ENCODE measurements around the gene MAZ.
A peak's percentile ranks its signal among the peaks of the same experiment; 100 is the strongest.

MAZ gene

DNA sequence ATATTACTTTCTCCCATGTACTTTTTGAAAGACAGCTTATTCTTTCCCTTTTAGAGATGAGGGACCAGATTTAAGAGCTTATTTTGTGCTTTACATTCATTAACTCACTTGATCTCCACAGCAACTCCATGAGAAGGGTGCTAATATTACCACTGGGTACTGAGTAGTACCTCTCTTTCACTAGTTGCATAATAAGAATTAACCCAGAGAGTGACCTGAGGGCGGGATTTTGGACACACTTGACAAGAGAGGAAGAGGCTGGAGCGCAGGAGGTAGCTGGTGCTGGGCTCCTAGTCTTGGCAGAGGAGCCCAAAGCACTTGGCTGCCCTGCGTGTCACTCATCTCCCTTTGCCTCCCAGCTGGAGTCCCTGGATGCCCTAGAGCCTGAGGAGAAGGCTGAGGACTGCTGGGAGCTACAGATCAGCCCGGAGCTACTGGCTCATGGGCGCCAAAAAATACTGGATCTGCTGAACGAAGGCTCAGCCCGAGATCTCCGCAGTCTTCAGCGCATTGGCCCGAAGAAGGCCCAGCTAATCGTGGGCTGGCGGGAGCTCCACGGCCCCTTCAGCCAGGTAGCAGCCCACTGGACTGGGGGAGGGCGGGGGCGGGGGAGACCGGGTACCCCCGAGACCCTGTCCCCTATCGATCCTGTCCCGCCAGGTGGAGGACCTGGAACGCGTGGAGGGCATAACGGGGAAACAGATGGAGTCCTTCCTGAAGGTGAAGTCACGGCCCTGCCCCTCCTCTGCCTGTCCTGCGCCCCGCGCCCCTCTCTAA lies 1.7 kb upstream of the MAZ start:
- TF ChIP-seq TCF12 (IDR thresholded peaks at IDR 0.05; ENCODE audit: low read depth) (no peak), TEAD4 (IDR thresholded peaks at IDR 0.05) (0 out of 2 replicates have a peak, but pooled peaks have one; percentile 4)

- peak; percentile 95 for TF ChIP-seq YY1 (IDR thresholded peaks at IDR 0.05; ENCODE audit: low read depth)
- no peak for TF ChIP-seq NFIC (IDR thresholded peaks at IDR 0.05)
- TF ChIP-seq REST (IDR thresholded peaks at IDR 0.05; ENCODE audit: low read depth): no peak
- peak; percentile 70; the same call in 1 of the 2 replicates for TF ChIP-seq FOXM1 (IDR thresholded peaks at IDR 0.05; ENCODE audit: borderline replicate concordance, low read depth)
- no peak for TF ChIP-seq CEBPB (IDR thresholded peaks at IDR 0.05)
- TF ChIP-seq TAF1 (IDR thresholded peaks at IDR 0.05; ENCODE audit: low read depth): peak; percentile 69; the same call in 1 of the 2 replicates
- peak; percentile 47 for TF ChIP-seq TEAD4 (IDR thresholded peaks at IDR 0.05)
- TF ChIP-seq MAX (IDR thresholded peaks at IDR 0.05): peak; percentile 94
- peak; percentile 85 for TF ChIP-seq TCF12 (IDR thresholded peaks at IDR 0.05; ENCODE audit: low read depth)
- peak; percentile 65 for TF ChIP-seq EP300 (IDR thresholded peaks at IDR 0.05; ENCODE audit: borderline replicate concordance)
- TF ChIP-seq CREB1 (IDR thresholded peaks at IDR 0.05; ENCODE audit: low read depth): no peak
- TF ChIP-seq, protein P1, sequence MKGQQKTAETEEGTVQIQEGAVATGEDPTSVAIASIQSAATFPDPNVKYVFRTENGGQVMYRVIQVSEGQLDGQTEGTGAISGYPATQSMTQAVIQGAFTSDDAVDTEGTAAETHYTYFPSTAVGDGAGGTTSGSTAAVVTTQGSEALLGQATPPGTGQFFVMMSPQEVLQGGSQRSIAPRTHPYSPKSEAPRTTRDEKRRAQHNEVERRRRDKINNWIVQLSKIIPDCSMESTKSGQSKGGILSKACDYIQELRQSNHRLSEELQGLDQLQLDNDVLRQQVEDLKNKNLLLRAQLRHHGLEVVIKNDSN (IDR thresholded peaks at IDR 0.05): peak; percentile 67
- TF ChIP-seq ZBTB7A (IDR thresholded peaks at IDR 0.05; ENCODE audit: low read depth): peak; percentile 80; the same call in 1 of the 2 replicates
- peak; percentile 85 for TF ChIP-seq EGR1 (IDR thresholded peaks at IDR 0.05)
- no peak for TF ChIP-seq RAD21 (IDR thresholded peaks at IDR 0.05; ENCODE audit: low read depth)
Observed at GRCh38 chr16:29805232-29806098, 864 bp upstream of the MAZ start.

DNA sequence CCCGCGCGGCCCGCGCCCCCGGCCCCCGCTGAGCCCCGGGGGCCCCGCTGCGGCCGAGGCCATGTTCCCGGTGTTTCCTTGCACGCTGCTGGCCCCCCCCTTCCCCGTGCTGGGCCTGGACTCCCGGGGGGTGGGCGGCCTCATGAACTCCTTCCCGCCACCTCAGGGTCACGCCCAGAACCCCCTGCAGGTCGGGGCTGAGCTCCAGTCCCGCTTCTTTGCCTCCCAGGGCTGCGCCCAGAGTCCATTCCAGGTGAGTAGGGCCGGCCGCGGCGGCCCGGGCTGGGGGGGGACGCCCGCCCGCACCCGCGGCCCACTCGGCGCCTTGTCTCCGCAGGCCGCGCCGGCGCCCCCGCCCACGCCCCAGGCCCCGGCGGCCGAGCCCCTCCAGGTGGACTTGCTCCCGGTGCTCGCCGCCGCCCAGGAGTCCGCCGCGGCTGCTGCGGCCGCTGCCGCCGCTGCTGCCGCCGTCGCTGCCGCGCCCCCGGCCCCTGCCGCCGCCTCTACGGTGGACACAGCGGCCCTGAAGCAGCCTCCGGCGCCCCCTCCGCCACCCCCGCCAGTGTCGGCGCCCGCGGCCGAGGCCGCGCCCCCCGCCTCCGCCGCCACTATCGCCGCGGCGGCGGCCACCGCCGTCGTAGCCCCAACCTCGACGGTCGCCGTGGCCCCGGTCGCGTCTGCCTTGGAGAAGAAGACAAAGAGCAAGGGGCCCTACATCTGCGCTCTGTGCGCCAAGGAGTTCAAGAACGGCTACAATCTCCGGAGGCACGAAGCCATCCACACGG lies 504 bp downstream of the MAZ start:
- TF ChIP-seq TCF12 (IDR thresholded peaks at IDR 0.05; ENCODE audit: low read depth): peak; percentile 41; the same call in 1 of the 2 replicates
- 0 out of 2 replicates have a peak, but pooled peaks have one; percentile 33 for TF ChIP-seq ZBTB7A (IDR thresholded peaks at IDR 0.05; ENCODE audit: low read depth)
- no peak for TF ChIP-seq EGR1 (IDR thresholded peaks at IDR 0.05)
- TF ChIP-seq REST (IDR thresholded peaks at IDR 0.05; ENCODE audit: low read depth): no peak
- no peak for TF ChIP-seq YY1 (IDR thresholded peaks at IDR 0.05; ENCODE audit: low read depth)
- TF ChIP-seq, protein P1 (IDR thresholded peaks at IDR 0.05): no peak
- TF ChIP-seq RAD21 (IDR thresholded peaks at IDR 0.05; ENCODE audit: low read depth): no peak
- peak; percentile 28; the same call in 1 of the 2 replicates for TF ChIP-seq EP300 (IDR thresholded peaks at IDR 0.05; ENCODE audit: borderline replicate concordance)
- TF ChIP-seq CEBPB (IDR thresholded peaks at IDR 0.05): no peak
- TF ChIP-seq MAX (IDR thresholded peaks at IDR 0.05): peak; percentile 78
- TF ChIP-seq TAF1 (IDR thresholded peaks at IDR 0.05; ENCODE audit: low read depth): peak; percentile 60
- TF ChIP-seq TEAD4 (IDR thresholded peaks at IDR 0.05): no peak
- TF ChIP-seq NFIC (IDR thresholded peaks at IDR 0.05): no peak

DNA sequence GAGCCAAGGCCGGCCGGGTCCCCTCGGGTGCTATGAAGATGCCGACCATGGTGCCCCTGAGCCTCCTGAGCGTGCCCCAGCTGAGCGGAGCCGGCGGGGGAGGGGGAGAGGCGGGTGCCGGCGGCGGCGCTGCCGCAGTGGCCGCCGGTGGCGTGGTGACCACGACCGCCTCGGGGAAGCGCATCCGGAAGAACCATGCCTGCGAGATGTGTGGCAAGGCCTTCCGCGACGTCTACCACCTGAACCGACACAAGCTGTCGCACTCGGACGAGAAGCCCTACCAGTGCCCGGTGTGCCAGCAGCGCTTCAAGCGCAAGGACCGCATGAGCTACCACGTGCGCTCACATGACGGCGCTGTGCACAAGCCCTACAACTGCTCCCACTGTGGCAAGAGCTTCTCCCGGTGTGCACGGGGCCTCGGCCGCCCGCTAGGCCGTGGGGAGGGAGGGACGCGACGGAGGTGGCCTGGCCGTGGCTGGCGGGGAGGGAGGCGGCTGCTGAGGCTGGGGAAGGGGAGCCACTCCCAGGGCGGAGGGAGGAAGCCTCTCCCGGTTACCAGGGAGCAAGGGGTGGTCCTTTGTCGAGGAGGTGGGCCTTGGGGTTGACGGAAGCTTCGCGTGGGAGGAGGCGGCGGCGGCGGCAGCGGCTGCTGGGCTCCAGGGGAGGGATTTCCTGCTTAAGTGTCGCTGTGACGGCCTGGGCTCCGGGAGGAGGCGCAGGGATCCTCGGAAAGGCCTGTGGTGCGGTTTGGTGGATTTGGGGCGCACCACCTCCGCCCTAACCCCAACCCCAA lies 1.3 kb downstream of the MAZ start:
- TF ChIP-seq TAF1 (IDR thresholded peaks at IDR 0.05; ENCODE audit: low read depth) (no peak), MAX (IDR thresholded peaks at IDR 0.05) (peak; percentile 99), NFIC (IDR thresholded peaks at IDR 0.05) (no peak), RAD21 (IDR thresholded peaks at IDR 0.05; ENCODE audit: low read depth) (peak; percentile 39; the same call in 1 of the 2 replicates), TCF12 (IDR thresholded peaks at IDR 0.05; ENCODE audit: low read depth) (peak; percentile 14; the same call in 1 of the 2 replicates), EGR1 (IDR thresholded peaks at IDR 0.05) (peak; percentile 83)
- TF ChIP-seq, protein P1 (IDR thresholded peaks at IDR 0.05): peak; percentile 73

All from Ishikawa (cell line).